Common myeloid progenitor, CD34-positive (primary cell): Measurements from ENCODE around the gene IL2RA.

ENCODE experiments used
- CTCF ChIA-PET: fragments of 350-600 bp; sonication (Branson Sonifier 250); formaldehyde crosslinking; loops from one replicate; lab custom pipeline; 2021; ENCODE audit warnings: antibody characterized with exemption; lab: Charles Lee
- POLR2A ChIA-PET: fragments of 350-600 bp; sonication (Branson Sonifier 250); formaldehyde crosslinking; loops from one replicate; lab custom pipeline; 2021; ENCODE audit warnings: antibody characterized with exemption; lab: Charles Lee
- DNase-seq, 3 donors: peaks; one replicate each; pipeline versions ENCODE4 v3.0.0 to v3.0.0-alpha.2; 2013
- H3K27ac ChIP-seq, 2 experiments: 1 replicate in 1 of 2; 2 replicates in 1 of 2; pipeline ENCODE4 v1.7.0; 2013; ENCODE audit warnings: inconsistent platforms in 2 of 2, low read length in 2 of 2, mild to moderate bottlenecking in 2 of 2, low read depth in 1 of 2, moderate library complexity in 1 of 2; ENCODE audit not compliant: severe bottlenecking in 2 of 2, insufficient read depth in 1 of 2, poor library complexity in 1 of 2
- H3K27me3 ChIP-seq, 5 experiments: replicated peaks in 2 of 5; 1 replicate in 3 of 5; 2 replicates in 2 of 5; pipeline versions ENCODE4 v1.6.1 to v1.7.0; 2013; ENCODE audit warnings: low read length in 4 of 5, mild to moderate bottlenecking in 2 of 5, moderate library complexity in 2 of 5, inconsistent platforms in 1 of 5; ENCODE audit not compliant: insufficient read depth in 5 of 5, control insufficient read depth in 4 of 5
- H3K36me3 ChIP-seq, 4 experiments: 1 replicate in 2 of 4; 2 replicates in 2 of 4; pipeline versions ENCODE4 v1.6.1 to v1.7.0; 2013; ENCODE audit warnings: low read length in 3 of 4, control low read depth in 1 of 4, mild to moderate bottlenecking in 1 of 4; ENCODE audit not compliant: control insufficient read depth in 4 of 4, insufficient read depth in 4 of 4
- H3K4me1 ChIP-seq, 4 experiments: 1 replicate in 3 of 4; 2 replicates in 1 of 4; pipeline versions ENCODE4 v1.6.1 to v1.7.1; 2013; ENCODE audit warnings: low read length in 3 of 4, mild to moderate bottlenecking in 3 of 4, control low read depth in 1 of 4, inconsistent platforms in 1 of 4, moderate library complexity in 1 of 4; ENCODE audit not compliant: control insufficient read depth in 4 of 4, insufficient read depth in 4 of 4; ENCODE audit errors: control extremely low read depth in 1 of 4
- H3K4me3 ChIP-seq, 7 experiments: 1 replicate in 4 of 7; 2 replicates in 3 of 7; pipeline versions ENCODE4 v1.5.1 to v1.7.0; 2013; ENCODE audit warnings: mild to moderate bottlenecking in 7 of 7, low read length in 6 of 7, moderate library complexity in 6 of 7, inconsistent platforms in 2 of 7, low read depth in 2 of 7, control low read depth in 1 of 7; ENCODE audit not compliant: insufficient read depth in 4 of 7, control insufficient read depth in 1 of 7; ENCODE audit errors: extremely low read depth in 1 of 7
- H3K9me3 ChIP-seq, 5 experiments: 1 replicate in 4 of 5; 2 replicates in 1 of 5; pipeline versions ENCODE4 v1.6.1 to v1.7.1; 2013; ENCODE audit warnings: low read length in 4 of 5, mild to moderate bottlenecking in 2 of 5, inconsistent platforms in 1 of 5, low read depth in 1 of 5, moderate library complexity in 1 of 5; ENCODE audit not compliant: control insufficient read depth in 4 of 5, insufficient read depth in 2 of 5; ENCODE audit errors: control extremely low read depth in 1 of 5
- WGBS: methylation state at CpG from one replicate; pipeline ENCODE4 v1.1.5; 2013; ENCODE audit not compliant: insufficient coverage; 5-methylcytosine and 5-hydroxymethylcytosine counted together

Gene IL2RA

GRCh38 chr10:6074489-6075301 is 12.5 kb upstream of the IL2RA start:
- 84% methylated on average over 14 of the region's 17 CpGs for WGBS
- Histone ChIP-seq H3K27ac (no peak overlapping the region), H3K4me1 (peaks cover 20 to 34% (median 27%) of the 10 kb centered on the region in 4 experiments), H3K36me3 (no peaks in the 10 kb centered on the region), H3K27me3 (no peaks in the 10 kb centered on the region), H3K9me3 (no peaks in the 10 kb centered on the region), H3K4me3 (no peak overlapping the region)
- POLR2A ChIA-PET: interaction anchor here (1.2 kb wide), 1 partner anchor 11 kb away, joined by 5 read pairs; no protein-coding TSS in a partner anchor
- no peak for DNase-seq
- CTCF ChIA-PET: no interaction called here

GRCh38 chr10:6072215-6072934 is 10.2 kb upstream of the IL2RA start:
- WGBS: 100% methylated on average over 8 of the region's 13 CpGs
- POLR2A ChIA-PET: no interaction called here
- H3K9me3 ChIP-seq: no peaks in the 10 kb centered on the region
- H3K27me3 ChIP-seq: no peaks in the 10 kb centered on the region
- H3K4me1 ChIP-seq: peaks cover 30 to 57% (median 51%) of the 10 kb centered on the region in 4 experiments
- CTCF ChIA-PET: interaction anchor here (1.0 to 8.3 kb wide), 4 partner anchors 11 to 95 kb away, joined by 3 to 70 read pairs (median 16); partner anchors contain the start of gene IL15RA
- H3K4me3 ChIP-seq: no peak overlapping the region
- no peak for DNase-seq
- no peak overlapping the region for H3K27ac ChIP-seq
- H3K36me3 ChIP-seq: no peaks in the 10 kb centered on the region

- no peak for DNase-seq
- 57% methylated on average over 9 of the region's 10 CpGs for WGBS
- Histone ChIP-seq H3K36me3 (no peaks in the 10 kb centered on the region), H3K9me3 (no peaks in the 10 kb centered on the region), H3K27me3 (no peaks in the 10 kb centered on the region), H3K27ac (no peak overlapping the region), H3K4me3 (peak overlapping the region in 1 of 7 experiments; percentile 12), H3K4me1 (peaks cover 30 to 66% (median 60%) of the 10 kb centered on the region in 4 experiments)
- POLR2A ChIA-PET: no interaction called here
- CTCF ChIA-PET: interaction anchor here (0.6 to 8.3 kb wide), 8 partner anchors 12 to 869 kb away, joined by 3 to 70 read pairs (median 6); partner anchors contain the start of gene IL15RA
Observed at GRCh38 chr10:6071181-6072175, 9.3 kb upstream of the IL2RA start.

- Histone ChIP-seq H3K9me3 (no peaks in the 10 kb centered on the region), H3K27me3 (no peaks in the 10 kb centered on the region), H3K27ac (no peak overlapping the region), H3K4me1 (peaks cover 32 to 74% (median 67%) of the 10 kb centered on the region in 4 experiments), H3K36me3 (no peaks in the 10 kb centered on the region), H3K4me3 (peak overlapping the region in 1 of 7 experiments; percentile 20)
- 94% methylated on average over 5 of the region's 5 CpGs for WGBS
- DNase-seq: no peak
- POLR2A ChIA-PET: no interaction called here
- CTCF ChIA-PET: interaction anchor here (0.6 to 8.3 kb wide), 6 partner anchors 13 to 870 kb away, joined by 3 to 70 read pairs (median 6); no protein-coding TSS in a partner anchor
Observed at GRCh38 chr10:6070660-6071059, 8.5 kb upstream of the IL2RA start.

- Histone ChIP-seq H3K9me3 (no peaks in the 10 kb centered on the region), H3K4me1 (peaks cover 32 to 78% (median 73%) of the 10 kb centered on the region in 4 experiments), H3K27ac (peak overlapping the region; percentile 35 to 67), H3K27me3 (no peaks in the 10 kb centered on the region), H3K36me3 (no peaks in the 10 kb centered on the region), H3K4me3 (peak overlapping the region in 3 of 7 experiments; percentile 15 to 31 (median 20))
- ChIA-PET CTCF (interaction anchor here (0.9 to 8.3 kb wide), 9 partner anchors 11 to 55 kb away, joined by 3 to 70 read pairs (median 4); no protein-coding TSS in a partner anchor), POLR2A (interaction anchor here (0.8 kb wide), 1 partner anchor 18 kb away, joined by 5 read pairs; no protein-coding TSS in a partner anchor)
- DNase-seq: peak; percentile 70 to 95 (median 92)
- WGBS: 4% methylated on average over 7 of the region's 11 CpGs
Observed at GRCh38 chr10:6069081-6069931, 7.1 kb upstream of the IL2RA start.
